ENCODE results near the gene TMBIM4. TPM values are rescaled to one million over a fixed set of nuclear protein-coding genes. Genes with fewer than 3 reads are reported as not detected.
"Not testable (repeated sequence)": the region's sequence is repeated elsewhere in the genome, so short reads cannot be mapped to it uniquely, and the experiment has no call there.

TMBIM4 gene
- polyA plus RNA-seq, 3 donors from 2014 or later = 314 to 540 (median 336) TPM

- Mint-ChIP-seq H3K4me3 (no peak overlapping the region), H3K27ac (peak overlapping the region in 1 of 6 donors; percentile 12)
Observed at GRCh38 chr12:66191547-66192126, 21.8 kb upstream of the TMBIM4 start.

GRCh38 chr12:66190519-66191370 is 20.9 kb upstream of the TMBIM4 start:
- peaks cover 0 to 2% (median 0%) of the 10 kb centered on the region in 6 donors for H3K9me3 Mint-ChIP-seq
- H3K27ac Mint-ChIP-seq = peak overlapping the region in 2 of 6 donors; percentile 2 to 8
- no peak for DNase-seq
- H3K4me1 Mint-ChIP-seq = peaks cover 7 to 18% of the 10 kb centered on the region in 2 donors
- peaks cover 0 to 5% (median 0%) of the 10 kb centered on the region in 3 donors for H3K36me3 Mint-ChIP-seq
- peaks cover 4 to 42% (median 26%) of the 10 kb centered on the region in 3 donors for H3K27me3 Mint-ChIP-seq (ENCODE audit: low read depth in 3 of 3)
- H3K4me3 Mint-ChIP-seq = peak overlapping the region in 4 of 5 donors; percentile 1 to 73 (median 44)

More at GRCh38 chr12:66191547-66192126, 21.8 kb upstream of the TMBIM4 start:
- peaks cover 4 to 38% (median 25%) of the 10 kb centered on the region in 3 donors for H3K27me3 Mint-ChIP-seq (ENCODE audit: low read depth in 3 of 3)
- peaks cover 7 to 18% of the 10 kb centered on the region in 2 donors for H3K4me1 Mint-ChIP-seq
- DNase-seq = no peak
- H3K36me3 Mint-ChIP-seq = peaks cover 0 to 3% (median 0%) of the 10 kb centered on the region in 3 donors
- peaks cover 0 to 2% (median 0%) of the 10 kb centered on the region in 6 donors for H3K9me3 Mint-ChIP-seq

DNA sequence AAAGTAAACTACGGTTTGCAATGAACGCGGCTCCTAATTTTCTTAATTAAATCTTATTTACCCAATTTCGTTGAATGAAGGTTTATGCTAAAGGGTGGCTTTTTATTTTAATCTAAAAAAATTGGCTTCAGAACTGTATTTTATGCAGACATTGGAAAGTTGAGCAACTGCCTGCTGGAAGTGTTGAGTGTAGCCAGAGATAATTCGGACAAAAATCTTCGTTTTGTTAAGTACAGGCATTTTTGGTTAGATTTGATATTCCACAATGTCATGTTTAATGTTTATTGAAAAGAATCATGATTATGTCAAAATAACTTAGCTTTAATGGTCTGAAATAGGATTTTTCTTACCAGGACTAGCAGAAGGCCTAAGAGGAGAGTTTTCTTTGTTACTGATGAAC is 20.1 kb upstream of the TMBIM4 start:
- H3K9me3 Mint-ChIP-seq = peaks cover 0 to under 1% (median 0%) of the 10 kb centered on the region in 6 donors
- no peak overlapping the region for H3K27ac Mint-ChIP-seq
- H3K36me3 Mint-ChIP-seq = peaks cover 0 to 11% (median 0%) of the 10 kb centered on the region in 3 donors
- peaks cover 7 to 18% of the 10 kb centered on the region in 2 donors for H3K4me1 Mint-ChIP-seq
- DNase-seq = no peak
- H3K27me3 Mint-ChIP-seq (ENCODE audit: low read depth in 3 of 3) = peaks cover 4 to 39% (median 26%) of the 10 kb centered on the region in 3 donors
- H3K4me3 Mint-ChIP-seq = peak overlapping the region in 4 of 5 donors; percentile 53 to 73 (median 65)

- peak overlapping the region in 1 of 6 donors; percentile 36 for H3K27ac Mint-ChIP-seq
- peaks cover 5 to 18% of the 10 kb centered on the region in 2 donors for H3K4me1 Mint-ChIP-seq
- H3K4me3 Mint-ChIP-seq = peak overlapping the region; percentile 53 to 73 (median 61)
- peaks cover 4 to 41% (median 26%) of the 10 kb centered on the region in 3 donors for H3K27me3 Mint-ChIP-seq (ENCODE audit: low read depth in 3 of 3)
- H3K9me3 Mint-ChIP-seq = peaks cover 0 to 4% (median 1%) of the 10 kb centered on the region in 6 donors
- peaks cover 0 to 14% (median 0%) of the 10 kb centered on the region in 3 donors for H3K36me3 Mint-ChIP-seq
- no peak for DNase-seq
Observed at GRCh38 chr12:66189486-66189843, 19.7 kb upstream of the TMBIM4 start.

DNA sequence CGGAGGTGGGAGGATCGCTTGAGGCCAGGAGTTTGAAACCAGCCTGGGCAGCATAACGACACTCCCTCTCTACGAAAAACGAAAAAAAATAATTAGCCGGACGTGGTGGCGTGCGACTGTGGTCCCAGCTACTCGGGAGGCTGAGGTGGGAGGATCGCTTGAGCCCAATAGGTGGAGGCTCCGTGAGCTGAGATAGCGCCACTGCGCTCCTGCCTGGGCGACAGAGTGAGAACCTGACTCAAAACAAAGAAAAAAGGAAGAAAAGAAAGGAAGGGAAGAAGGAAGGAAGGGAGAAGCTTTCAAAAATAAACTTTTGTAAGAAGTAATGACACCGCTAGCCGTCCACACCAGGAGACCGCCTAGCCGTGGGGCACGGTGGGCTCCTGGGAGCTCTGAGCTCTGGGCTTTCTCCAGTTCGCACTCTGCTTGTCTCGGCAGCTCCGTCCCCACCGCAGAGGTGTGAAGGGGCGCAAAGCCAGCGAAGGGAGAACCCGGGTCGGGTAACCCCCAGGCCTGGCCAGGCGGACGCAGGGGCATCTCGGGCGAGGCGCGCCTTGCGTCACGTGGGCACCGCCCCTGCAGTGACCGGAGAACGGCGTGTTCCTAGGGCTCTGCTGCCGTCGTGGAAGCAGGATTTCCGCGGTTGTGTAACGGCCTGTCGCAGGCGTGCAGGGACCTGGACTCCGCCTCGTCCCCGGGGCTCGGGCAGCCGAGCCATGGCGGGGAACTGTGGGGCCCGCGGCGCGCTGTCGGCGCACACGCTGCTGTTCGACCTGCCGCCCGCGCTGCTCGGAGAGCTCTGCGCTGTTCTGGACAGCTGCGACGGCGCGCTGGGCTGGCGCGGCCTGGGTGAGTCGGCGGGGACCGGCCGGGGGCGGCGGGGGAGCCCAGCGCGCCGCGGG is 19.0 kb upstream of the TMBIM4 start, which contains the start of gene IRAK3:
Gene IRAK3, plus strand, starts transcription at position 631 of the 902 bp plus-strand sequence. Its CDS starts 86 bp downstream, at position 717.
- H3K27me3 Mint-ChIP-seq (ENCODE audit: low read depth in 3 of 3) = peaks cover 5 to 39% (median 25%) of the 10 kb centered on the region in 3 donors
- DNase-seq = peak; percentile 60 to 70 (median 69)
- peaks cover 5 to 18% of the 10 kb centered on the region in 2 donors for H3K4me1 Mint-ChIP-seq
- peaks cover 0 to 16% (median 0%) of the 10 kb centered on the region in 3 donors for H3K36me3 Mint-ChIP-seq
- peak within 1 kb of the TSS; percentile 67 to 81 (median 78) for H3K4me3 Mint-ChIP-seq
- peaks cover 0 to 6% (median 2%) of the 10 kb centered on the region in 6 donors for H3K9me3 Mint-ChIP-seq
- H3K27ac Mint-ChIP-seq = peak within 1 kb of the TSS in 4 of 6 donors; percentile 37 to 58 (median 46)

DNA sequence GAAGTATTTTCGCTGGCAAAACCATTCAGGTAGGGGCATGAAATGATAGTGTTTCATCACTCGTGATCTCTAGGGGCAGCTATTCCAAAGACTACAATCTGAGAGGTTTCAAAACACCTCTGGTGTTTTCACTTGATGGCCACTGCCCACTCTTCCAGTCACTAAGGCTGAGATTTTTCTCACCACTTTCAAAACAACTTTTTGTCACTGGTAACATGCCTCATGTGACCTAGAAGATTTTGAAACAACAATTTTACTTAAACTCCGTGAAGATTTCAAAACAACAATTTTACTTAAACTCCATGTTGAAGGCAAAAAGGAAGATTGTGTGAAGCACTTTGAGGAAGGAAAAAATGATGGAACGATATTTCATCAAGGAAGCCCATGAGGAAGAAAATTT is 18.0 kb upstream of the TMBIM4 start:
- peak overlapping the region; percentile 67 to 81 (median 78) for H3K4me3 Mint-ChIP-seq
- H3K4me1 Mint-ChIP-seq = peaks cover 5 to 18% of the 10 kb centered on the region in 2 donors
- H3K36me3 Mint-ChIP-seq = peaks cover 0 to 16% (median 0%) of the 10 kb centered on the region in 3 donors
- peaks cover 0 to 6% (median 2%) of the 10 kb centered on the region in 6 donors for H3K9me3 Mint-ChIP-seq
- H3K27ac Mint-ChIP-seq = peak overlapping the region in 3 of 6 donors; percentile 16 to 44 (median 37)
- peaks cover 7 to 45% (median 25%) of the 10 kb centered on the region in 3 donors for H3K27me3 Mint-ChIP-seq (ENCODE audit: low read depth in 3 of 3)
- no peak for DNase-seq

- Mint-ChIP-seq H3K27ac (no peak overlapping the region), H3K27me3 (ENCODE audit: low read depth in 3 of 3) (peaks cover 9 to 45% (median 29%) of the 10 kb centered on the region in 3 donors), H3K4me1 (peaks cover 5 to 18% of the 10 kb centered on the region in 2 donors), H3K4me3 (peak overlapping the region in 4 of 5 donors; percentile 25 to 44 (median 38)), H3K36me3 (peaks cover 0 to 16% (median 0%) of the 10 kb centered on the region in 3 donors), H3K9me3 (peaks cover 0 to 6% (median 2%) of the 10 kb centered on the region in 6 donors)
- DNase-seq = no peak
Observed at GRCh38 chr12:66187036-66187435, 17.2 kb upstream of the TMBIM4 start.

- H3K9me3 Mint-ChIP-seq, DNase-seq, H3K27ac Mint-ChIP-seq, H3K4me3 Mint-ChIP-seq: not testable (repeated sequence)
- peaks cover 9 to 35% (median 24%) of the 10 kb centered on the region in 3 donors for H3K27me3 Mint-ChIP-seq (ENCODE audit: low read depth in 3 of 3)
- peaks cover 5 to 13% of the 10 kb centered on the region in 2 donors for H3K4me1 Mint-ChIP-seq
- H3K36me3 Mint-ChIP-seq = peaks cover 0 to 16% (median 0%) of the 10 kb centered on the region in 3 donors
Observed at GRCh38 chr12:66184822-66185221, 15.0 kb upstream of the TMBIM4 start.

GRCh38 chr12:66182956-66183355 is 13.2 kb upstream of the TMBIM4 start:
- H3K4me3 Mint-ChIP-seq = no peak overlapping the region
- H3K9me3 Mint-ChIP-seq = peaks cover 0 to 6% (median 2%) of the 10 kb centered on the region in 6 donors
- peaks cover 8 to 28% (median 15%) of the 10 kb centered on the region in 3 donors for H3K27me3 Mint-ChIP-seq (ENCODE audit: low read depth in 3 of 3)
- H3K27ac Mint-ChIP-seq = no peak overlapping the region
- peaks cover 0 to 16% (median 0%) of the 10 kb centered on the region in 3 donors for H3K36me3 Mint-ChIP-seq
- peaks cover 0 to 4% of the 10 kb centered on the region in 2 donors for H3K4me1 Mint-ChIP-seq
- DNase-seq = no peak

- no peaks in the 10 kb centered on the region for H3K9me3 Mint-ChIP-seq
- no peak overlapping the region for H3K27ac Mint-ChIP-seq
- H3K36me3 Mint-ChIP-seq = no peaks in the 10 kb centered on the region
- H3K4me1 Mint-ChIP-seq = no peaks in the 10 kb centered on the region
- DNase-seq = no peak
- H3K4me3 Mint-ChIP-seq = no peak overlapping the region
- H3K27me3 Mint-ChIP-seq (ENCODE audit: low read depth in 3 of 3) = peaks cover 2 to 6% (median 3%) of the 10 kb centered on the region in 3 donors
Observed at GRCh38 chr12:66176105-66176900, 6.5 kb upstream of the TMBIM4 start.

DNA sequence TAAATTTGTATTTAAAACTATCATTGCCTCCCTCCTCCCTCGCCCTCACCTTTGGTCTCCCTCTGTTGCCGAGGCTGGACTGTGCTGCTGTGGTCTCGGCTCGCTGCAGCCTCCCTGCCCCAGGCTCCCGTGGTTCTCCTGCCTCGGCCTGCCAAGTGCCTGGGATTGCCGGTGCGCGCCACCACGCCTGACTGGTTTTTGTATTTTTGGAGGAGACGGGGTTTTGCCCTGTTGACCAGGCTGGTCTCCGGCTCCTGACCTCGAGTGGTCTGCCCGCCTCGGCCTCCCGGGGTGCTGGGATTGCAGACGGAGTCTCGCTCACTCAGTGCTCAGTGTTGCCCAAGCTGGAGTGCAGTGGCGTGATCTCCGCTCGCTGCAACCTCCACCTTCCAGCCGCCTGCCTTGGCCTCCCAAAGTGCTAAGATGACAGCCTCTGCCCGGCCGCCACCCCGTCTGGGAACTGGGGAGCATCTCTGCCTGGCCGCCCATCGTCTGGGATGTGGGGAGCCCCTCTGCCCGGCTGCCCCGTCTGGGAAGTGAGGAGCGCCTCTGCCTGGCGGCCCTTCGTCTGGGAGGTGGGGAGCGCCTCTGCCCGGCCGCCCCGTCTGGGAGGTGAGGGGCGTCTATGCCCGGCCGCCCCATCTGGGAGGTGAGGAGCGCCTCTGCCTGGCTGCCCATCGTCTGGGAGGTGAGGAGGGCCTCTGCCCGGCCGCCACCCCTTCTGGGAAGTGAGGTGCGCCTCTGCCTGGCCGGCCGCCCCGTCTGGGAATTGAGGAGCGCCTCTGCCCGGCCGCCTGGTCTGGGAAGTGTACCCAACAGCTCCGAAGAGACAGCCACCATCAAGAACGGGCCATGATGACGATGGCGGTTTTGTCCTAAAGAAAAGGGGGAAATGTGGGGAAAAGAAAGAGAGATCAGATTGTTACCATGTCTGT is 4.9 kb upstream of the TMBIM4 start:
- DNase-seq, H3K27ac Mint-ChIP-seq, H3K36me3 Mint-ChIP-seq, H3K9me3 Mint-ChIP-seq, H3K4me3 Mint-ChIP-seq: not testable (repeated sequence)
- H3K27me3 Mint-ChIP-seq (ENCODE audit: low read depth in 3 of 3) = peaks cover 5 to 16% (median 9%) of the 10 kb centered on the region in 3 donors
- H3K4me1 Mint-ChIP-seq = peaks cover 8 to 13% of the 10 kb centered on the region in 2 donors
